Measurements from ENCODE around the gene ASCC3. TPM values are rescaled to one million over a fixed set of nuclear protein-coding genes. Genes with fewer than 3 reads are reported as not detected.

The ASCC3 gene
- total RNA-seq (2021; ENCODE audit: unreplicated experiment): 40.5 TPM
- polyA plus RNA-seq (2012): 13.2 and 13.8 TPM in 2 replicates
- Bru-seq, nascent RNA: percentile 84 among the genes with signal in this experiment
- percentile 71 among the genes with signal in this experiment for BruChase-seq, experiment 1, labeled RNA remaining after a 6-hour chase
- percentile 64 among the genes with signal in this experiment for BruChase-seq, experiment 2, labeled RNA remaining after a 2-hour chase
- long read RNA-seq, partial matches to known transcripts: 18 of 25 reads
- long read RNA-seq, other reads (novel, unspliced or antisense): 3 of 25 reads

GRCh38 chr6:100880853-100881706, at the start of gene ASCC3:
ASCC3 (minus strand) TSS chr6:100881329; CDS start chr6:100867997, 13,332 bp downstream.
- RAD21 ChIA-PET (ENCODE audit: low non-redundant PET in 1 of 2, low total read pairs in 2 of 2, uncharacterized antibody in 2 of 2, unreplicated experiment in 2 of 2): no interaction called here
- H2AFZ ChIP-seq (ENCODE audit: low read depth, low read length, poor library complexity, severe bottlenecking): peak within 1 kb of the TSS; percentile 91
- peaks cover 50% of the 10 kb centered on the region for H3K79me2 ChIP-seq (ENCODE audit: insufficient read depth, low read length)
- peak within 1 kb of the TSS; percentile 84 for H3K9ac ChIP-seq (ENCODE audit: low read length)
- peaks cover 4% of the 10 kb centered on the region; the same call in 1 of the 2 replicates for H4K20me1 ChIP-seq (ENCODE audit: insufficient read depth)
- no peaks in the 10 kb centered on the region for H3K9me2 ChIP-seq (ENCODE audit: insufficient read depth)
- H3K4me3 ChIP-seq (replicated peaks in 1 of 2; ENCODE audit: low read depth in 1 of 2, low read length in 2 of 2): peak within 1 kb of the TSS; percentile 77 to 90
- POLR2A ChIA-PET: no interaction called here
- CTCF ChIA-PET: no interaction called here
- H3K27ac ChIP-seq (ENCODE audit: low read depth, low read length): peak within 1 kb of the TSS; percentile 68
- BruUV-seq (replicated peaks): TSS peak; percentile 46
- H3K36me3 ChIP-seq (ENCODE audit: control insufficient read depth in 1 of 2, insufficient read depth in 2 of 2, low read length in 2 of 2): no peaks in the 10 kb centered on the region
- peak; percentile 99 for ATAC-seq
- no peaks in the 10 kb centered on the region for H3K27me3 ChIP-seq (ENCODE audit: insufficient read depth, low read length)
- no peaks in the 10 kb centered on the region for H3K9me3 ChIP-seq (ENCODE audit: control insufficient read depth in 1 of 2, insufficient read depth in 1 of 2, low read depth in 1 of 2, low read length in 2 of 2)
- DNase-seq (ENCODE audit: low read depth, low spot score): peak; percentile 75
- H3K4me2 ChIP-seq (ENCODE audit: low read length): peak within 1 kb of the TSS; percentile 84
- intact Hi-C loops (cut with micrococcal nuclease): no loop called here
- peaks cover 6 to 15% of the 10 kb centered on the region in 2 experiments; a peak in 3 of 4 replicates for H3K4me1 ChIP-seq (ENCODE audit: control insufficient read depth in 1 of 2, insufficient read depth in 2 of 2, low read length in 2 of 2)
- TF ChIP-seq CTCF (IDR thresholded peaks at IDR 0.05 in 2 of 3, conservative IDR thresholded peaks at IDR 0.05 in 1 of 3; ENCODE audit: borderline replicate concordance in 1 of 3, insufficient read depth in 1 of 3, low read depth in 2 of 3, low read length in 2 of 3) (no peak), FOSL1 (IDR thresholded peaks at IDR 0.05; ENCODE audit: low read depth) (peak; percentile 29; the same call in 1 of the 2 replicates), SP1 (IDR thresholded peaks at IDR 0.05; ENCODE audit: low read depth) (0 out of 2 replicates have a peak, but pooled peaks have one; percentile 39), ELF1 (IDR thresholded peaks at IDR 0.05; ENCODE audit: borderline replicate concordance, low read depth) (no peak), ATF3 (IDR thresholded peaks at IDR 0.05) (no peak), CBX3 (IDR thresholded peaks at IDR 0.05; ENCODE audit: low read depth) (peak; percentile 81; the same call in 1 of the 2 replicates), JUND (IDR thresholded peaks at IDR 0.05) (no peak), EGR1 (IDR thresholded peaks at IDR 0.05; ENCODE audit: low read depth) (peak; percentile 31), TCF7L2 (IDR thresholded peaks at IDR 0.05; ENCODE audit: borderline replicate concordance, extremely low read depth, insufficient read depth, insufficient read length) (peak; percentile 25), CEBPB (IDR thresholded peaks at IDR 0.05; ENCODE audit: low read depth) (no peak), RAD21 (IDR thresholded peaks at IDR 0.05; ENCODE audit: low read depth) (no peak), ZBTB33 (IDR thresholded peaks at IDR 0.05; ENCODE audit: extremely low read depth, insufficient replicate concordance, low read length) (no peak), SRF (IDR thresholded peaks at IDR 0.05; ENCODE audit: low read depth) (no peak), ZFX (IDR thresholded peaks at IDR 0.05) (peak; percentile 71), MAX (IDR thresholded peaks at IDR 0.05) (peak; percentile 94), POLR2AphosphoS5 (IDR thresholded peaks at IDR 0.05; ENCODE audit: low read depth, low read length) (peak; percentile 98), POLR2A (IDR thresholded peaks at IDR 0.05; ENCODE audit: borderline replicate concordance, extremely low read depth, insufficient read depth, insufficient read length) (peak; percentile 94), YY1 (IDR thresholded peaks at IDR 0.05; ENCODE audit: extremely low read depth, insufficient replicate concordance, low read depth, low read length) (peak; percentile 67)

All from HCT116 (cell line).